ENCODE results near the gene GNAI1.

DNA sequence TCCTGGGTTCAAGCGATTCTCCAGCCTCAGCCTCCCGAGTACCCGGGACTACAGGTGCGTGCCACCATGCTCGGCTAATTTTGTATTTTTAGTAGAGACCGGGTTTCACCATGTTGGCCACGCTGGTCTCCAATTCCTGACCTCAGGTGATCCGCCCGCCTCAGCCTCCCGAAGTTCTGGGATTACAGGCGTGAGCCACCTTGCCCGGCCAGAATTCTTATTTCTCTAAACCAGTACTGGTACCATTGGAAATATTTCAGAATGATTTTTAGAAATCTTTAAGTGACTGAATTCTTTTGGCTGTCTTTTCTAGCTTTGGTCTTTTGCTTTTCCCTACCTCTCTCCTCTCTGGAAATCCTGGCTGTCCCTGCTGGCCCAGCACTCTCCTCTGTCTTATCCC is 2.8 kb downstream of the GNAI1 start:
- TF ChIP-seq, protein P1, sequence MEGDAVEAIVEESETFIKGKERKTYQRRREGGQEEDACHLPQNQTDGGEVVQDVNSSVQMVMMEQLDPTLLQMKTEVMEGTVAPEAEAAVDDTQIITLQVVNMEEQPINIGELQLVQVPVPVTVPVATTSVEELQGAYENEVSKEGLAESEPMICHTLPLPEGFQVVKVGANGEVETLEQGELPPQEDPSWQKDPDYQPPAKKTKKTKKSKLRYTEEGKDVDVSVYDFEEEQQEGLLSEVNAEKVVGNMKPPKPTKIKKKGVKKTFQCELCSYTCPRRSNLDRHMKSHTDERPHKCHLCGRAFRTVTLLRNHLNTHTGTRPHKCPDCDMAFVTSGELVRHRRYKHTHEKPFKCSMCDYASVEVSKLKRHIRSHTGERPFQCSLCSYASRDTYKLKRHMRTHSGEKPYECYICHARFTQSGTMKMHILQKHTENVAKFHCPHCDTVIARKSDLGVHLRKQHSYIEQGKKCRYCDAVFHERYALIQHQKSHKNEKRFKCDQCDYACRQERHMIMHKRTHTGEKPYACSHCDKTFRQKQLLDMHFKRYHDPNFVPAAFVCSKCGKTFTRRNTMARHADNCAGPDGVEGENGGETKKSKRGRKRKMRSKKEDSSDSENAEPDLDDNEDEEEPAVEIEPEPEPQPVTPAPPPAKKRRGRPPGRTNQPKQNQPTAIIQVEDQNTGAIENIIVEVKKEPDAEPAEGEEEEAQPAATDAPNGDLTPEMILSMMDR (IDR thresholded peaks at IDR 0.05) = no peak
- TF ChIP-seq POLR2AphosphoS5 (IDR thresholded peaks at IDR 0.05; ENCODE audit: insufficient read depth in 1 of 2, low read depth in 1 of 2) = no peak
- TF ChIP-seq POLR2A (IDR thresholded peaks at IDR 0.05) = no peak

All from vagina (tissue), 2 donors.